ENCODE results near the gene SLC39A13.

Gene SLC39A13

GRCh38 chr11:47433157-47433556 is 24.8 kb downstream of the SLC39A13 start:
- DNase-seq: no peak

- DNase-seq: no peak
These were observed 25.8 kb downstream of the SLC39A13 start for GRCh38 chr11:47434011-47434786.

GRCh38 chr11:47435687-47436086 is 27.3 kb downstream of the SLC39A13 start:
- no peak for DNase-seq

GRCh38 chr11:47436726-47437125 is 28.3 kb downstream of the SLC39A13 start:
- DNase-seq: no peak

GRCh38 chr11:47437218-47437745 is 28.9 kb downstream of the SLC39A13 start:
- no peak for DNase-seq

GRCh38 chr11:47437746-47438418 is 29.5 kb downstream of the SLC39A13 start:
- no peak for DNase-seq

GRCh38 chr11:47438721-47439120 is 30.3 kb downstream of the SLC39A13 start:
- no peak for DNase-seq

GRCh38 chr11:47440054-47440476 is 31.7 kb downstream of the SLC39A13 start:
- no peak for DNase-seq

- DNase-seq: no peak
These were observed 33.0 kb downstream of the SLC39A13 start for GRCh38 chr11:47441421-47441820.

- no peak for DNase-seq
These were observed 34.1 kb downstream of the SLC39A13 start for GRCh38 chr11:47442514-47442913.

GRCh38 chr11:47443028-47443700 is 34.8 kb downstream of the SLC39A13 start:
- DNase-seq: no peak

GRCh38 chr11:47443817-47444216 is 35.4 kb downstream of the SLC39A13 start:
- DNase-seq: no peak

GRCh38 chr11:47445840-47446239 is 37.5 kb downstream of the SLC39A13 start:
- DNase-seq: no peak

GRCh38 chr11:47446833-47447232 is 38.4 kb downstream of the SLC39A13 start:
- DNase-seq: no peak

GRCh38 chr11:47447906-47448305 is 39.5 kb downstream of the SLC39A13 start:
- no peak for DNase-seq

GRCh38 chr11:47448566-47449427 is 40.4 kb downstream of the SLC39A13 start, which contains the start of gene RAPSN:
Gene RAPSN (minus strand): TSS chr11:47449136. CDS start chr11:47448964, 172 bp downstream.
- DNase-seq: no peak

- no peak for DNase-seq
These were observed 41.2 kb downstream of the SLC39A13 start for GRCh38 chr11:47449541-47449940.

GRCh38 chr11:47451436-47451835 is 43.0 kb downstream of the SLC39A13 start:
- DNase-seq: no peak

GRCh38 chr11:47451990-47452389 is 43.6 kb downstream of the SLC39A13 start:
- DNase-seq: no peak

- DNase-seq: no peak
These were observed 45.0 kb downstream of the SLC39A13 start for GRCh38 chr11:47453365-47453764.

- peak; percentile 87 to 91 for DNase-seq
These were observed 45.9 kb downstream of the SLC39A13 start for GRCh38 chr11:47454258-47454671.

GRCh38 chr11:47460571-47461235 is 52.3 kb downstream of the SLC39A13 start:
- no peak for DNase-seq

Data from Kasumi-1 (cell line).